ENCODE data around the gene MAST4. TPM values are rescaled to one million over a fixed set of nuclear protein-coding genes. Genes with fewer than 3 reads are reported as not detected.
A peak's percentile ranks its signal among the peaks of the same experiment; 100 is the strongest.

Gene MAST4
- total RNA-seq, 2 experiments from 2014 or later = 1.3 to 21.9 TPM

GRCh38 chr5:66697796-66698564 lies 101.8 kb downstream of the MAST4 start:
- no peaks in the 10 kb centered on the region for H3K9me2 ChIP-seq (ENCODE audit: insufficient read depth, low read length)
- no peak overlapping the region for H2AFZ ChIP-seq (ENCODE audit: low read length)
- no peaks in the 10 kb centered on the region for H3K79me2 ChIP-seq (ENCODE audit: insufficient read depth, low read depth, low read length)
- no peak for TF ChIP-seq CTCF (conservative IDR thresholded peaks at IDR 0.05; ENCODE audit: low read length)
- no peak for TF ChIP-seq EZH2phosphoT487 (IDR thresholded peaks at IDR 0.05; ENCODE audit: borderline replicate concordance, low read depth, low read length)
- no peak for DNase-seq (ENCODE audit: low spot score)
- intact Hi-C loops (cut with micrococcal nuclease; ENCODE audit: unreplicated experiment) = no loop called here
- no peak overlapping the region for H3K4me2 ChIP-seq (ENCODE audit: low read length)
- ChIA-PET POLR2A (no interaction called here), CTCF (ENCODE audit: unreplicated experiment) (no interaction called here)
- H3K36me3 ChIP-seq (ENCODE audit: insufficient read depth, low read length) = no peaks in the 10 kb centered on the region
- no peaks in the 10 kb centered on the region for H4K20me1 ChIP-seq (ENCODE audit: insufficient read depth, low read length)
- BruUV-seq (replicated peaks) = no TSS peak
- H3K27ac ChIP-seq (ENCODE audit: low read depth, low read length, poor library complexity, severe bottlenecking) = no peak overlapping the region
- H3K4me1 ChIP-seq (ENCODE audit: insufficient read depth, low read length, poor library complexity, severe bottlenecking) = peaks cover 24% of the 10 kb centered on the region
- no peak overlapping the region for H3K4me3 ChIP-seq (ENCODE audit: low read depth, low read length, poor library complexity, severe bottlenecking)
- H3K9me3 ChIP-seq (ENCODE audit: low read length) = no peaks in the 10 kb centered on the region

- H4K20me1 ChIP-seq (ENCODE audit: insufficient read depth, low read length) = no peaks in the 10 kb centered on the region
Observed at GRCh38 chr5:66701244-66701643, 105.1 kb downstream of the MAST4 start.

More at GRCh38 chr5:66701244-66701643, 105.1 kb downstream of the MAST4 start:
- H3K79me2 ChIP-seq (ENCODE audit: insufficient read depth, low read depth, low read length) = no peaks in the 10 kb centered on the region
- H3K9me2 ChIP-seq (ENCODE audit: insufficient read depth, low read length) = no peaks in the 10 kb centered on the region
- POLR2A ChIA-PET = interaction anchor here (0.6 to 1.1 kb wide), 3 partner anchors 13 to 541 kb away, joined by 3 to 5 read pairs (median 4); no protein-coding TSS in a partner anchor
- H3K9me3 ChIP-seq (ENCODE audit: low read length) = no peaks in the 10 kb centered on the region
- H2AFZ ChIP-seq (ENCODE audit: low read length) = peak overlapping the region; percentile 30
- CTCF ChIA-PET (ENCODE audit: unreplicated experiment) = no interaction called here
- intact Hi-C loops (cut with micrococcal nuclease; ENCODE audit: unreplicated experiment) = loop anchor here (2.0 to 10.0 kb wide), 4 partner anchors 76 to 494 kb away; partner anchors contain the start of genes CD180 and MAST4
- DNase-seq (ENCODE audit: low spot score) = peak; percentile 64
- TF ChIP-seq EZH2phosphoT487 (IDR thresholded peaks at IDR 0.05; ENCODE audit: borderline replicate concordance, low read depth, low read length) = no peak
- no peak for TF ChIP-seq CTCF (conservative IDR thresholded peaks at IDR 0.05; ENCODE audit: low read length)
- no peaks in the 10 kb centered on the region for H3K36me3 ChIP-seq (ENCODE audit: insufficient read depth, low read length)
- H3K4me2 ChIP-seq (ENCODE audit: low read length) = peak overlapping the region; percentile 52
- peak overlapping the region; percentile 38 for H3K27ac ChIP-seq (ENCODE audit: low read depth, low read length, poor library complexity, severe bottlenecking)
- H3K4me1 ChIP-seq (ENCODE audit: insufficient read depth, low read length, poor library complexity, severe bottlenecking) = peaks cover 46% of the 10 kb centered on the region
- H3K4me3 ChIP-seq (ENCODE audit: low read depth, low read length, poor library complexity, severe bottlenecking) = no peak overlapping the region
- no TSS peak for BruUV-seq (replicated peaks)
